CD4-positive, alpha-beta T cell treated with Interleukin-4 for 1 hour (primary cell): Measurements from ENCODE around the gene SNX19.

ENCODE experiments used
- DNase-seq, 2 donors: peaks; one replicate each; pipeline ENCODE4 v3.0.0-alpha.2; 2020 to 2022

Gene SNX19

DNA sequence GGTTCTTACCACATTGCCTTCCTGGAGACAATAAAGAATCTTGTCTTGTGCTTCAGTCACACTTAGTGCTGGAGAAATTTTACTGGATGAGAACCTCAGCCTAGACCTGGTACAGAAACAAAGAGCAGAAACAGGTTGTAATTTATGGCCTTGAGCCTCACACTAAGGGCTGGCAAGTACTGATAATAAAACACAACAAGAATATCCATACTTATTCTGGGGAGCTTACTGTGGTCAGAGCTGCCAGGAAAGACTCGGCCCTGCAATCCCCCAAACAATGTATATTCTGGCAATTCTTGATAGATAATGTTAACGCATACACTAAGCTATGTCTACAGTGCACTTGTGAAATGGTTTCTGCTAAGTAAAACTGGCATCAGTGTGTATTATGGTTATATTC lies 9.7 kb downstream of the SNX19 start:
- DNase-seq = no peak

DNA sequence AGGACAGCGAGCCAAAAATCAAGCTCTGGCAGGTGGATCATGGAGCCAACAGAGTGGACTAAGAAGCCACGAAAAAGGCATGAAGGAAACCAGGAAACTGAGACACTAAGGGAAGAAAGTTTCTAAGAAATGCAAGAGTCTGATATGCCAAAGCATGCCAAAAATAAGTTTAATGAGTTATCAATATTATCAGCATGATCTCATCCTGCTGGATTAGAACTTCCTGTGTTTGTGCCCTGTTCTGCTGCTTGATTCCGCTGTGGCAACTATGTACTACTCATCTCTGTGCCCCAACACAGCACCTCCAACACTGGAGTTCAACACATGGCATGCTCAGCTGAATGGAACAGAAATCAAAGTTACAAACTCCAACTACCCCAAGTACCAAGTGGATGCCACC lies 10.8 kb downstream of the SNX19 start:
- DNase-seq = no peak

DNA sequence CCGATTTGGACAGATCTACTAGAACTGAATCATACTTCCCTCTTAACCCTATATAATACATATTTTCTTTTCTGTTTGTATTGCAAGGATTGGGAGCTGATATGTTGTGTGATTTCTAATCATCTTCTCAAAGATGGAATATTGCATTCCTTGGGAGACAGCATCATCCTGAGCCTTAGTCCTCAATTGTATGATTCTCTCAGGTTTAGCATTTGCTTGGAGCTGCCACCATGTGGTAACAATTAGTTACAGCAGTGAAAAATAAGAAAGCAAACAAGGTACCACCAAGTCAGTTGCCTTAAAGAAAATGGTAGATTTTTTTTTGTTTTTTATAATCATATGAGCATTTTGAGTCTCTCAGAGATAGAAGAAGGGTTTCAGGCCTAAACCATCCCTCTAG lies 11.9 kb downstream of the SNX19 start:
- DNase-seq = no peak

DNA sequence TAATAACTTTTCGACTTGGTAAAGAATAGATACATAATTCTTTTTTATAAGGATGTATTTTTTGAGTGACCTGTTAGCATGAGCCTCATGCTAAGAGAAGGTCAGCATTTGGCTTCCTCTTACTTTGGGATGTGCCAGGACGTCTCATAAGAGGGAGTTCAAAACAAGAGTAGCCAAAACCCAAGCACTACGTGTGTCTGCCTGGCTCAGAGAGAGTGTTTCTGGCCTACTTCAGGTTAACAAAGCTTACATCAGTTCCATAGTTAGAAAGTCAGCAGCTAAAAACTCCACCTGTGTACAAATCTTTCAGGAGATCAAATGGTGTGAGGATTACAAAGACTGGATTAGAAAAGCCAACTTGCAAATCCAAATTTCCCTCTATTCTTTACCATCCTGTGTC lies 13.9 kb downstream of the SNX19 start:
- no peak for DNase-seq

DNA sequence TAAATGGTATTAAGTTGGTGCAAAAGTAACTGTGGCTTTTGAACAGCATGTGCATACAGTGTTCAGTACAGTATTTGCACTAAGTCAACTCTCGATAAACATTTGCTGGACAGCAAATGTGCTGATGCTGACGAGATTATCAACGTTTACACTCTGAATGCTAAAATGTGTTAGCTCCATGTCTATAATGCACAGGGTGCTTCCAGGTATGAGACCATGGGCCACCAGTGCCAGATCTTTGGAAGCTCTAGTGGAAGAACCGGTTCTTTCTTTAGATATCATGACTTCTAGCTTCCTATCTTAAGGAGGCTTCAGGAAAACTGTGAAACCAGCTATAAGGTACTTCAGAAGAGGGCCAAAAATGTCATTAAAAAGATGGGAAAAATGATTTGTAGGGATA lies 17.2 kb downstream of the SNX19 start:
- DNase-seq = no peak

DNA sequence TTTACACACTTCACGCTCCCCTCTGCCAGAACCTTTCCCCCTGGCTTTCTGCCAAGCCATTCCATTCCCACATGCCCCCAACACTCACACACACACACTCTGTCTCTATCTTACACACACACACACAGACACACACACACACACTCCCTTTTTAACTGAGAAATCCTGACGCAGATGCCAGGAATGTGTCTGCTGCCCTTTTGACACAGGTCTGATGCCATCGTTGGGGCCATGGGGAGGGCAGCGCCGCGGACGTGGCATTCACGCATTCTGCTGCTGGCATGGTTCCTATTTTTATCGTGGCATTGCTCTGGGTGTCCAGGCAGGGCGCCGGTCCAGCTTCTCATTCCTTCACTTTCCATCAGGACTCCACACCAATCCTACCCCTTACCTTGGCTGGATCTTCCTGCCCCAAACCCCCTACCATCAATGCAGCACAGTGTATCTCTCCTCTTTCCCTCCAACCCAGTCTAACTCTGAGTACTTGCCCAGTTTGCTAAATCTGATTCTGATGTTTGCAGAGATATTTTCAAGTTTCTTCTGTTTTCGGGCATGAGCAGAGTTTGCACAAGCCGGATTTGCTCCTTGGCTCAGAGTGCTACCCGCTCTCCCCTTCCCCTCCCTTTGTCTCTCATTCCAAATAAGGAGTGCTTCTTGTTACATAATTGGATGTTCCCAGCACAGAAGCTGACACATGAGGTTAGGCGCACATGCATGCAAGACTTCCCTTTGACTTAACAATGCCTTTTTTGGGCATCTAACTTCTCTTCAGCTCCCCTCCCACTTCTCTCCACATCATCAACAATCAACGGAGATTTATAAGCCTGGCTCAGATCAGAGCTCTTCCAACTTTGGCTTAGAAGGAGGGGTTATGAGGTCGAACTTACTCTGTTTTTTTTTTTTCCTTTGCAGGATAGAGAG lies 18.8 kb downstream of the SNX19 start:
- DNase-seq = no peak

DNA sequence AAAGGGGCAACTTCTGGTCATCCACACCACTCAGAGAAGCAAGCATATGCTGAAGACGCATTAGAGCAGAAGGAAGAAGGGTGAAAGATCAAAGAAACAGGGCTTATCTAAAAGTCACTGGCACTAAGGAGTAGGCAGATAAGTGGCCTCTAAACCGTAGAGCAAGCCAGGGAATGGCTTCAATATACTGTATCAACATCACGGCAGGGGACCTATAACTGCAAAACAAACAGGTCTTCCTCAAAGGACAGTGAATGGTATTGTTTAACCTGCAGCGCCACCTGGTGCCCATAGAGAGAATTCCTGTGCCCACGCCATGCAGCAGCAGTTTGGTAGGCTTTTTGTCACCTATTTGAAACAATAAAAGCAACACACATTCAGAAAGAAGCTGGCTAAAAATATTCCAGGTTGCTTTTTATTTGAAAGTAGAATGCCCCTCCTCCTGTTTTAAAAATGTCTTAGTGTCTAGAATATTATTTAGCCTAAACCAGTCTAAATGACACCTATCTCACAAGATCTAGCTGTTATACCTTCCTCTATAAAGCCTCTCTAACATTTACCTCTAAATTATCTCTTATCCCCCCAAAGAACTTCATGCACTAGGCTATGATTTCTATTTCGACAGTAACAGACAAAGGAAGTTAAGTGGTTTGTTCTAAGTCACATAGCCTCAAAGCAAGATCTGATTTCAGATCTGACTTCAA lies 21.8 kb downstream of the SNX19 start:
- DNase-seq = peak; percentile 63 to 67

DNA sequence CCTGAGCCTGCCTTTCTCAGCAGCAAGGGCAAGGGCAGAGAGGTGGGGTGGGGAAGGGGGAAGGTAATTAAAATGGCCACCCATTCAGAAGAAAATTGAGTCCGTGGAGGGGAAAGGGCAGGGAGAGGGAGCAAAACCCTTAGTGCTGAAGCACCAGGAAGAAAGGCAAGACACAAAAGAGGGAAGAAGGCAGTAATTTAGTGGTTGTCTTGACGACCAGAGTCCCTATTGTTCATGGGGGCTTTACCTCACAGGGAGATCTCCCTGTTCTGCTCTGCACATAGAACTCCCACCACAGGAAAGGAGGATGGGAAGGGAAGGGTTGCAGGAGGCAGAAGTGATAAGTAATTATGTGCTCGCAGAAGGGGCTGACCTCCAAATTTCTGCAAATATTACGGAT lies 23.4 kb downstream of the SNX19 start:
- no peak for DNase-seq

DNA sequence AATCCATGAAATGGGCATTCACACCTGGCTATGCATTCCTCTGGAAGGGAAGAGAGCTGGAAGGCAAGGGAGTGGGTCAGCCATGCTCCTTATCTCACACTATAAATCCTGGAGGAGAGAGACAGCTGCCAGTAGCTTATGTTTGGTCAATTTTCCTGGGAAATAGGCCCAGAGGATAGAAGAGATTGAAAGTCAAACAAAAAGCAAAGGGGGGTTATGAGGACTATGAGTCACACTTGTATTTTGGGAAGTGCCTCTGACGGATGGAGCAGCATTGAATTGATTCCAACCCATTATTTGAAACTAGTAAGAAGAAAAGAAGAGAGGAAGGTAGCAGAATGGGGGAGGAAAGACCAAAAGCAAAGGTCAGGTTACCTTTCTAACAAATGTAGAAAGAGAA lies 25.0 kb downstream of the SNX19 start:
- no peak for DNase-seq

DNA sequence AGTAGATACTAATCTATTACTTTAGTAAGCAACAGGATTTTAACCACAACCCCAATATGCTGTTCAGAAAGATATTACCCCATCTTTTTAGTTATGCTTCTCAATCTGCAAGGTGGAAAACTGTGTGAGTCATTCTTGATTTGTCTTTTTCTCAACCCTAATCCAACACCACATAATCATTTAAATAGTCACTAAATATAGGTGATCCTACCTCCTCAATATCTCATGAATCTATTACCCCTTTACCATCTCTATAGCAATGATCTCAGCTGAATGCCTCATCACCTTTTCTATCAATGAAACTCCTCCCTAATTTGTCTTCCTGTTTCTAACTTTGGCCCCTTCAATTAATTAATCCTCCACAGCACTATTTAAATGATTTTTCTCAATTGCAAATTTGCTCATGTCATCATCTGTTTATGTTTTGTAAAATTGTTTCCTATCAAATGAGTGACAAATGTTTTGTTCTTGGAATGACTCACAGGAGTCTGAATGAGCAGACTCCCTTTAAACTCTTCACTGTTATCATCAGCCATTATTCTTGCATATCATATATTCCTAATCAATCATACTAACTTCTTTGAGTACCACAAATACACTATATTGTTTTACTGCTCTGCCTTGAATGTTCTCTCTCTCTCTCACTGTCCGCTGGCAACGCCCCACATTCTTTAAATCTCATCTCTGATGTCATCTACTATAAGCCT lies 26.1 kb downstream of the SNX19 start:
- no peak for DNase-seq

DNA sequence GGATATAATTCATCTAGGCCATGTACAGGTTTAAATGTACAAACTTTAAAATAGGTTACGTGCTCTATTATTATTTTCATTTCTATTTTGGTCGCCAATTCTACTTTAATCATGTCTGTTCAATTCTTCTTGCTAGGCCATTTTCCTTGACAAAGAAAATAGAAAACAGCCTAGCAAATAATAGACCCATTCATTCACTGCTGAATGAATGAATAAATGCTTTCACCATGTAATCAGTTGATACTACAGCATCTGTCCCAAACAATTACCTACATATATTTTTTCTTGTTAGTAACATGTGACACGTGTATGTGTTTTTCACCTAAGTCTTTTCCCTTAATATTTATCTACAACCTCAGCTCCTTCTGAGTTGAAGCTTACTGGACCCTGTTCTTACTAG lies 27.5 kb downstream of the SNX19 start:
- DNase-seq = no peak

DNA sequence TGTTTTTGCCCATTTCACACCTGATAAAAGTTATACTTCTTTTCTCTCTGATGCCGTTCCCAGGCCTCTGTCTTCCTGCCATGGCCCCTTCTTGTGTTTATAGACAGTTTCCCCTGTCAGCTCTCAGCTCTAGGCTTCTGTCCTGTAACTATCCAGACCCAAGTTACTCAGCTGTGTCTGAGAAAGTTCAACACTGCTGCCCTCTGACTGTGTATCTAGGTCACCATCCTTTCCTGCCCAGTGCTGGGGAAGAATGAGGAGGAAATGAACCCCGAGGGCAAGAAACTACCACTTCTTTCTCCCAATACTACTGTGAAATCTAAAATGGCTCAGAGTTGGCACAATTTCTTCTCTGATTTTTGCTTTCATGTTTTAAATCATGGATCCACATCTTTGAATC lies 29.6 kb downstream of the SNX19 start:
- DNase-seq = no peak

DNA sequence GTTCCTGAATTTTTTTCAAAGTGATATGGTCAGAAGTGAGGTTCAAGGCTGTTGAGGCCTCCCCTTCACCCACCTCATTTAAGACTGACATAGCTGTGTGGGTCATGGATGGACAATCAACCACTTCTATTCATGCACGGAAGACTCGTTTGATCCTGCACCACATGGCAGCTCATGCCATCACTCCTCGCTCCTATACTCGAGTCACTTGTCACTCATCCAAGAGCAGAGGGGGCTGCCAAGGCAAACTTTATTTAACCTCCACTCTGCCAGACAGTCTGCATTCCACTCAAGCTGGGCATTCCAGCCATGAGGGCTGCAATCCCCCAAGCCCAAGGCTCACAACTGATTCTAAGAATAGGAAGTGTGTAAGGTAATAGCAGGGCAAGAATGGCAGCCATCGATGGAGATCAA lies 34.1 kb downstream of the SNX19 start:
- no peak for DNase-seq

DNA sequence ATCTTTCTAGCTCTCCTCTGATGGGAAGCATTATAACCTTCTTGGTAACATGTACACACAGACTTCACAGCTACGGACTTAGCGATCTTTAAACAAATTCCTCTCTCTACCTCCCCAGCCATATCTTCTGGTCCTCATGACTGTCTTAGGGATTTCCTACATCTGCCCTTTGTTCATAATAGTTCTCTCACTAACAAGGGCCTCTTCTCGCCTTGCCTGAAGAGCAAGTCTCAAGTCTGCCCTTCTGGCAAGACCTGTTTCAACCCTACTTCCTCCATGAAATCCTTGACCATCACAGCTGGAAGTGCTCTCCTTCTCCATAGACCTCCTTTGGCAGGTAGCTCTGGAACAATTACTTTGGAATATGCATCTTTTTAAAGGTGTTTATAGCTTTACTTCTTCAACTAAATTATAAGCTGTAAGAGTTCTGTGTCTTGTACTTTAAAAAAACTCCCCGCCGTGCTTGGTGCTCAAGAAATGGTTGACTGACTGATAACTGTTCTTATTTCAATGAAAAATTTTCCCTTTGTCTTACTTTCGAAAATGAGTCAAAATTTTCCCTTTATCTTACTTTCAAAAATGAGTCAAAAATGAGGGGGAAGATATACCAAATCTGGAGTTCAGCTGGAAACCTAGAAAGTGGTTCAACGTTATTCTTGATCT lies 34.7 kb downstream of the SNX19 start:
- no peak for DNase-seq

DNA sequence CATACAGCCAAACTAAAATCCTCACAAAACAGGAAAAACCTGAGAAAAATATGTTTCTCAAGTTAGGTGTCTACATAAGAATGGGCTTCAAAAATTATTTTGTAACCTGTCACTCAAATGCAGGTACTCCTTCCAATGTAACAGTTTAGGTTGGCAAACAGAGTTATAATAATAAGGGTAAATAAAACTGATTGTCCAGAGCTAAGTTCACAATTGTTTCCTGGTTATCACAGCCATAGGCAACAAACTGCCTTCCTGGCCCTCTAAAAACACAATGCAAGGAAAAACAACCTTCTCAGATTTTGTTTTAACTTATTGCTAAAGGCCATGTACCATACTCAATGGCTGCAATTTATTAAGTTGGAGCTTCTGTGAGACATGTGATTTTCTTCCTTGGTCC lies 36.4 kb downstream of the SNX19 start:
- DNase-seq = no peak

DNA sequence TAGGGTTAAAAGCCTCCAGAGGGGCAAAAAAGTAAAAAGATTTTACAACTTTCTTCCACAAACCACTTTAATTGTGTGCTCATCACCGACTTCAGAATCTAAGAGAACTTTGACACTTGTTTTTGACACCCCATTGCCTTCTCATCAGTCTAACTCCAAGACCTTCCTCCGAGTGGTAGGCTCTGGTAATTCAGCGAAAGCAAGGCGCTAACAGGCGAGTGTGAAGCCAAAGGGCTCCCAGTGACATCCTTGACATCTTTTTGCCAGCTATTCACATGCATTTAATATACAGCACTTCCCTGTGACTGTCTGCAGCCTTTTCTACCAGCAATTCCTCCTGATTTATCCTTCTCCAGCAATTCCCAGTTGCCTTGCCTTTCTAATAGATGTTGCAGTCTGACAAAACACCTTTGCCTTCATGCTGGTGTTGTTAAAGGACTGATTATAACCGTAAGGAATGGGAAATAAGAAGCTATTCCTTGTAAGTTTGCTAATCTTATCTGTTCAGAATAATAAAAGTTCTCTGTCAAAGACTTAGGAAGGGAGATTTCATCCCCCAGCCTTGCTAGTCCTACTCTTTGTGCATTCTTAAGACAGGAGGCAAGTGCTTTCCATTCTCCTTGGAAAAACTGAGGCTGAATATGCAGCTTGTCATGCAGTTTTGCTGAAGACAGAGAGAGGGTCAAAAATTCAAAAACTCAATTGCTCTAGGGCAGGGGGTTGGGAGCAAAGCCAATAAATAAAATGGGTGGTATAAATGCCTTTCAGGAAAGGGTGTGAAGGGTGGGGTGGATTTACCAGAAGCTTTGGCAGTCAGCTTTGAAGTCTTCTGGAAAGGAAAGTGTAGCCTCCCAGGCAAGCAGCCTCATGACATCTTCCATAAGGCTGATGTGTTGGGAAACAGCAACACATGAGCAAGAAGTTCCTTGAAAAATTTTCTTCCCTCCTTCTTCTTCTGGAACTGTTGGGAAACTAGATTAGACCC lies 39.1 kb downstream of the SNX19 start:
- no peak for DNase-seq

DNA sequence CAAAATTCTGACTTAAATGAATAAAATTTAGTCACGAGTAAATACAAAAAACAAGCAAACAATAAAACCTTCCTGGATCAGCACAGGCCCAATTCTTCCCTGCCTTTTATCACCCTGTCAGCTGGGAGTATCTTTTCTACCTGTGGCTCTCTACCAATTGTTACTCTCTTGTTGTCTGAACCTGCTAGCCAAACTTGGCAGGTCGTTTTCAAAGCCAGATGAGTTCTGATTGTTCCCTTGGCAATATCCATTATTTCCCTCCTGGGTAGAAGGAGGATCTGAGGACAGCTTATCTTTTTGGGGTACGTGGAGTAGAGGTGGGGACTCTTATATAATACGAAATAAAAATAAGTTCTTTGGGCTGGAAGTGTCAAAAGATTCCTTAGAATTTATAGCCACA lies 40.2 kb downstream of the SNX19 start:
- no peak for DNase-seq

DNA sequence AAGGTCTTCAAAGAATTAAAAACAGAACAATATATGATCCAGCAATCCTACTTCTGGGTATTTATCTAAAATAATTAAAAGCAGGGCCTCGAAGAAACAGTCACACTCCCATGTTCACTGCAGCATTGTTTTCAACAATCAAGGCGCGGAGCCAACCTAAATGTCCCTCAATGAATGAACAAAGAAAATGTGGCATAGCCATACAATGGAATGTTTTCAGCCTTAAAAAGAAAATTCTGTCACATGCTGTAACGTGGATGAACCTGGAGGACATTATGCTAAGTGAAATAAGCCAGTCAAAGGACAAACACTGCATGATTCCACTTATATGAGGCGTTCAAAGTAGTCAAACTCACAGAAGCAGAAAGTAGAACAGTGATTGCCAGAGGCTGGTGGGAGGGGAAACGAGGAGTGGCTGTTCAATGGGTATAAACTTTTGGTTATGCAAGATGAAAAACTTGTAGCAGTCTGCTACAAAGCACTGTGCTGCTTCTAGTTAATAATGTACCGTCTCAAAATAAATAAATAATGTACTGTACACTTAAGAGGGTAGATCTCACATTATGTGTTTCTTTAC lies 41.2 kb downstream of the SNX19 start:
- DNase-seq = no peak

DNA sequence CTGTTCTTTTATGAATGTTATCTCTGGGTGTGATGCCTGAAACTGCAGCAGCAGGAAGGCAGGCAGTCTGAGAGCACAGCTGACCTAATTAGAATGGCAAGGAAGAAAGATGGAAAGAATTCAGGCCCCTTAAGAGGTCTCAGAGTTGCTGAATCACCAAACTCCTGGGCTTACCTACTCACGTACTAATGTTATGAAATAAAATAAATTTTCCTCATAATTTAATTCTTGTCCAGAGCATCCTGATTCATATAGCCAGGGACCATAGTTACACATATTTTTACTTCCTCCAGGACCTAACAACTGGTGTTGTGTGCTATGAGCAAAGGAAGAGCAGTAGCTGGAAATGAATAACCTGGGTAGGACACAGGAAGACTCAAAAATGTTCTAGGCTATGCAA lies 41.9 kb downstream of the SNX19 start:
- no peak for DNase-seq

DNA sequence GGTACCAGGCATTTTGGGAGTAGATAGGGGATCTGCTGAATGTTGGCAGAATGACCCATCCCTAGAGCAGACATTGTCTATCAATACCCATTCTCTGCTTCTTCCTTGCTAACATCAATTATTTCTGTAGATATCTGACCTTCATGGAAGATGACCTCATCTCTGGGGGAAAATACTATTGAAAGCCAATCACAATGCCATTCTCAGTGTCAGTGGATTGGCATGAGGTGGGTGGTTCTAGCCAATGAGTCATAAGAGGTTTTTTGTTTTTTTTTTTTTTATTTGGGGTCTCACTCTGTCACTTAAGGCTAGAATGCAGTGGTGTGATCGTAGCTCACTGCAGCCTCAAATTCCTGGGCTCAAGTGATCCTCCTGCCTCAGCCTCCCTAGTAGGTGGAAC lies 42.5 kb downstream of the SNX19 start:
- no peak for DNase-seq

DNA sequence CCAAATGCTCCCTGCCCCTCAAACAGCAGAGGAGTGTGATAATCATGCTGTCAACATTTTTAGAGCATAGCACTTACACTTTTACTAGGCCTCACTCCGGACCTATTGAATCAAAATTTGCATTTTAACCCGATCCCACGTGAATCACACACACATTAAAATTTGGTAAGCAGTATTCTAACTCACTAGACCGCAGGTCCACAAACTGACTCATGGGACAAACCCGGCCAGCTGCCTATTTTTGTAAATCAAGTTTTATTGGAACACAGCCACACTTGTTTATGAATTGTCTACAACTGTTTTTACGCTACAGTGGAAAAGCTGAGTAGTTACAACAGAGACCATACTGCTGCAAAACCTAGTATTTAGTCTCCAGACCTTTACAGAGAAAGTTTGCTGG lies 43.3 kb downstream of the SNX19 start:
- no peak for DNase-seq

DNA sequence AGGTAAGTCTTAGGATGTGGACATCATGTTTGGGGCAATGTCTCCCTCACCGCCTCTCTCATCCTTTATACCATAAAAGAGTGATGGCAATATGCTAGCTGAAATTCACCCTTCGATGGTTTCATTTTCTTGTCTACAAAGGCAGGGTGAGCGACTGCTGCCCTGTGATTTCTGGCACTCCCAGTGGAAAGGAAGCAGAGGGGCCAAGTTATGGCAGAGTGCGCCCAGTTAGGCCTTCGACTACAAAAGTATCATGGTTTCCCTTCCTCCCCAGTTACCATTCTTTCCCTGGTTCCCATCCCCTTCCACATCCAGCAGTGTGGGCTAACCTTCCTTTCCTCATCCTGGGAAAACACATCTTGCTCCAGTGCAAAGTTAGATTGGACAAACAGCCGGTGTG lies 43.8 kb downstream of the SNX19 start:
- DNase-seq = no peak
